Measurements from ENCODE around the gene FCGR1A. TPM values are rescaled to one million over a fixed set of nuclear protein-coding genes. Genes with fewer than 3 reads are reported as not detected.
"Not testable (repeated sequence)": the region's sequence is repeated elsewhere in the genome, so short reads cannot be mapped to it uniquely, and the experiment has no call there.

The FCGR1A gene
- total RNA-seq, 1 donor from 2014 or later = not detected

- not testable (repeated sequence) for H3K27ac Mint-ChIP-seq; H3K27ac ChIP-seq; H3K79me2 ChIP-seq (ENCODE audit: low read depth); H2AFZ ChIP-seq (replicated peaks); H3K9ac ChIP-seq; H3K27me3 ChIP-seq; H3K9me3 ChIP-seq (ENCODE audit: low read depth); H3K4me1 Mint-ChIP-seq; H3K9me3 Mint-ChIP-seq; H3K27me3 Mint-ChIP-seq (ENCODE audit: insufficient read depth, low read depth); H3K4me1 ChIP-seq; H3K36me3 ChIP-seq; H3K36me3 Mint-ChIP-seq; H4K20me1 ChIP-seq (ENCODE audit: low read depth)
- Histone ChIP-seq H3F3A (ENCODE audit: low read depth) (peaks cover 22% of the 10 kb centered on the region), H3K4me2 (peak overlapping the region; percentile 69), H3K4me3 (peak overlapping the region; percentile 76)
- peak overlapping the region; percentile 94 for H3K4me3 Mint-ChIP-seq
- peak; percentile 32 for DNase-seq (ENCODE audit: low spot score)
Observed at GRCh38 chr1:149812893-149813801, 30.7 kb downstream of the FCGR1A start.

- H3F3A ChIP-seq (ENCODE audit: low read depth); H3K79me2 ChIP-seq (ENCODE audit: low read depth); H3K36me3 Mint-ChIP-seq; H3K4me3 ChIP-seq; DNase-seq (ENCODE audit: low spot score); H4K20me1 ChIP-seq (ENCODE audit: low read depth); H3K9me3 ChIP-seq (ENCODE audit: low read depth); H3K27me3 Mint-ChIP-seq (ENCODE audit: insufficient read depth, low read depth); H3K36me3 ChIP-seq; H3K4me2 ChIP-seq; H3K4me3 Mint-ChIP-seq; H3K9me3 Mint-ChIP-seq; H3K27ac ChIP-seq; H3K4me1 ChIP-seq; H3K27ac Mint-ChIP-seq; H3K4me1 Mint-ChIP-seq; H3K27me3 ChIP-seq; H2AFZ ChIP-seq (replicated peaks); H3K9ac ChIP-seq: not testable (repeated sequence)
Observed at GRCh38 chr1:149820387-149820786, 37.9 kb downstream of the FCGR1A start.

GRCh38 chr1:149826555-149826954, 44.1 kb downstream of the FCGR1A start:
- H3K9me3 Mint-ChIP-seq; H3K27ac Mint-ChIP-seq; DNase-seq (ENCODE audit: low spot score); H3K36me3 Mint-ChIP-seq; H3F3A ChIP-seq (ENCODE audit: low read depth); H3K36me3 ChIP-seq; H2AFZ ChIP-seq (replicated peaks); H3K9ac ChIP-seq; H3K27ac ChIP-seq; H3K79me2 ChIP-seq (ENCODE audit: low read depth); H3K9me3 ChIP-seq (ENCODE audit: low read depth); H3K4me3 ChIP-seq; H3K4me3 Mint-ChIP-seq; H3K27me3 Mint-ChIP-seq (ENCODE audit: insufficient read depth, low read depth); H3K4me2 ChIP-seq; H3K4me1 ChIP-seq; H3K27me3 ChIP-seq; H3K4me1 Mint-ChIP-seq; H4K20me1 ChIP-seq (ENCODE audit: low read depth): not testable (repeated sequence)

GRCh38 chr1:149831764-149832315, 49.3 kb downstream of the FCGR1A start:
- H3K79me2 ChIP-seq (ENCODE audit: low read depth); H3K9me3 Mint-ChIP-seq; H3K27me3 ChIP-seq; H3K4me1 ChIP-seq; H3K9ac ChIP-seq; H2AFZ ChIP-seq (replicated peaks); H3F3A ChIP-seq (ENCODE audit: low read depth); DNase-seq (ENCODE audit: low spot score); H3K27ac Mint-ChIP-seq; H3K27me3 Mint-ChIP-seq (ENCODE audit: insufficient read depth, low read depth); H3K4me1 Mint-ChIP-seq; H3K9me3 ChIP-seq (ENCODE audit: low read depth); H4K20me1 ChIP-seq (ENCODE audit: low read depth); H3K4me3 Mint-ChIP-seq; H3K27ac ChIP-seq; H3K36me3 ChIP-seq; H3K4me3 ChIP-seq; H3K4me2 ChIP-seq; H3K36me3 Mint-ChIP-seq: not testable (repeated sequence)

- H3K79me2 ChIP-seq (ENCODE audit: low read depth); H3K27me3 Mint-ChIP-seq (ENCODE audit: insufficient read depth, low read depth); DNase-seq (ENCODE audit: low spot score); H3K36me3 ChIP-seq; H3K9me3 Mint-ChIP-seq; H3K4me1 Mint-ChIP-seq; H3K4me3 ChIP-seq; H3K4me2 ChIP-seq; H3K36me3 Mint-ChIP-seq; H3K4me3 Mint-ChIP-seq; H2AFZ ChIP-seq (replicated peaks); H3K27me3 ChIP-seq; H3K9me3 ChIP-seq (ENCODE audit: low read depth); H3K27ac ChIP-seq; H3K9ac ChIP-seq; H4K20me1 ChIP-seq (ENCODE audit: low read depth); H3K27ac Mint-ChIP-seq; H3K4me1 ChIP-seq; H3F3A ChIP-seq (ENCODE audit: low read depth): not testable (repeated sequence)
Observed at GRCh38 chr1:149832316-149833126, 50.0 kb downstream of the FCGR1A start.

GRCh38 chr1:149833144-149833543, 50.6 kb downstream of the FCGR1A start:
- not testable (repeated sequence) for H3K36me3 Mint-ChIP-seq; DNase-seq (ENCODE audit: low spot score); H3K4me3 ChIP-seq; H3K4me3 Mint-ChIP-seq; H3K27me3 ChIP-seq; H3K9me3 ChIP-seq (ENCODE audit: low read depth); H3K9me3 Mint-ChIP-seq; H3K36me3 ChIP-seq; H3F3A ChIP-seq (ENCODE audit: low read depth); H3K4me2 ChIP-seq; H3K9ac ChIP-seq; H3K4me1 ChIP-seq; H3K27ac ChIP-seq; H4K20me1 ChIP-seq (ENCODE audit: low read depth); H3K4me1 Mint-ChIP-seq; H2AFZ ChIP-seq (replicated peaks); H3K79me2 ChIP-seq (ENCODE audit: low read depth); H3K27ac Mint-ChIP-seq; H3K27me3 Mint-ChIP-seq (ENCODE audit: insufficient read depth, low read depth)

- not testable (repeated sequence) for DNase-seq (ENCODE audit: low spot score); H3K4me3 ChIP-seq; H3K36me3 Mint-ChIP-seq; H3K9ac ChIP-seq; H3K9me3 ChIP-seq (ENCODE audit: low read depth); H3K27ac Mint-ChIP-seq; H3K9me3 Mint-ChIP-seq; H3K36me3 ChIP-seq; H2AFZ ChIP-seq (replicated peaks); H3K4me2 ChIP-seq; H3K27ac ChIP-seq; H3K27me3 ChIP-seq; H3K4me3 Mint-ChIP-seq; H3K27me3 Mint-ChIP-seq (ENCODE audit: insufficient read depth, low read depth)
- H3F3A ChIP-seq (ENCODE audit: low read depth) = peaks cover 17% of the 10 kb centered on the region
- H3K4me1 ChIP-seq = peaks cover 21% of the 10 kb centered on the region
- H3K4me1 Mint-ChIP-seq = peaks cover 20% of the 10 kb centered on the region
- peaks cover 29% of the 10 kb centered on the region for H3K79me2 ChIP-seq (ENCODE audit: low read depth)
- H4K20me1 ChIP-seq (ENCODE audit: low read depth) = peaks cover 29% of the 10 kb centered on the region
Observed at GRCh38 chr1:149841149-149841548, 58.7 kb downstream of the FCGR1A start.
